ENCODE data around the gene GRIA2.

The GRIA2 gene

GRCh38 chr4:157265281-157265680 lies 44.8 kb downstream of the GRIA2 start:
- no peak for DNase-seq

GRCh38 chr4:157270108-157270507 lies 49.6 kb downstream of the GRIA2 start:
- DNase-seq, result no peak

- no peak for DNase-seq
Measured at GRCh38 chr4:157270552-157270951, 50.0 kb downstream of the GRIA2 start.

GRCh38 chr4:157271166-157271869 lies 50.8 kb downstream of the GRIA2 start:
- no peak for DNase-seq

GRCh38 chr4:157280673-157281072 lies 60.1 kb downstream of the GRIA2 start:
- DNase-seq, result no peak

- no peak for DNase-seq
Measured at GRCh38 chr4:157282019-157282418, 61.5 kb downstream of the GRIA2 start.

- no peak for DNase-seq
Measured at GRCh38 chr4:157287445-157287844, 66.9 kb downstream of the GRIA2 start.

GRCh38 chr4:157290622-157291021 lies 70.1 kb downstream of the GRIA2 start:
- no peak for DNase-seq

GRCh38 chr4:157291071-157291470 lies 70.5 kb downstream of the GRIA2 start:
- no peak for DNase-seq

- no peak for DNase-seq
Measured at GRCh38 chr4:157293673-157294072, 73.1 kb downstream of the GRIA2 start.

- DNase-seq, result no peak
Measured at GRCh38 chr4:157294575-157294974, 74.0 kb downstream of the GRIA2 start.

GRCh38 chr4:157300701-157301100 lies 80.2 kb downstream of the GRIA2 start:
- DNase-seq, result no peak

- DNase-seq, result no peak
Measured at GRCh38 chr4:157303471-157303960, 83.0 kb downstream of the GRIA2 start.

- no peak for DNase-seq
Measured at GRCh38 chr4:157304769-157305168, 84.2 kb downstream of the GRIA2 start.

- DNase-seq, result no peak
Measured at GRCh38 chr4:157312702-157313101, 92.2 kb downstream of the GRIA2 start.

- no peak for DNase-seq
Measured at GRCh38 chr4:157314906-157315305, 94.4 kb downstream of the GRIA2 start.

GRCh38 chr4:157315968-157316367 lies 95.4 kb downstream of the GRIA2 start:
- DNase-seq, result no peak

GRCh38 chr4:157320092-157320491 lies 99.6 kb downstream of the GRIA2 start:
- no peak for DNase-seq

GRCh38 chr4:157327666-157328065 lies 107.1 kb downstream of the GRIA2 start:
- no peak for DNase-seq

GRCh38 chr4:157357887-157358286 lies 137.4 kb downstream of the GRIA2 start:
- no peak for DNase-seq

GRCh38 chr4:157358439-157358838 lies 137.9 kb downstream of the GRIA2 start:
- DNase-seq, result no peak

- no peak for DNase-seq
Measured at GRCh38 chr4:157358851-157359250, 138.3 kb downstream of the GRIA2 start.

GRCh38 chr4:157363360-157363759 lies 142.8 kb downstream of the GRIA2 start:
- no peak for DNase-seq

GRCh38 chr4:157372154-157372553 lies 151.6 kb downstream of the GRIA2 start:
- no peak for DNase-seq

- peak; percentile 52 for DNase-seq
Measured at GRCh38 chr4:157372567-157372966, 152.0 kb downstream of the GRIA2 start.
